Mesendoderm (in vitro differentiated cells): ENCODE measurements around the gene SDC1.

Experiments used
- DNase-seq: peaks from one replicate; pipeline ENCODE4 v3.0.0; 2013
- H2AK5ac ChIP-seq: 2 replicates; pipeline ENCODE4 v1.6.1; 2013; ENCODE audit warnings: low read length, inconsistent platforms
- H2BK120ac ChIP-seq: 2 replicates; pipeline ENCODE4 v1.6.1; 2013; ENCODE audit warnings: low read depth, mild to moderate bottlenecking, low read length, moderate library complexity, mixed read lengths
- H2BK15ac ChIP-seq: replicated peaks from 2 replicates; pipeline ENCODE4 v1.6.1; 2013; ENCODE audit warnings: low read depth, mild to moderate bottlenecking, moderate library complexity
- H2BK5ac ChIP-seq: 2 replicates; pipeline ENCODE4 v1.6.1; 2013; ENCODE audit warnings: low read length, inconsistent platforms
- H3K18ac ChIP-seq: 2 replicates; pipeline ENCODE4 v1.6.1; 2013; ENCODE audit warnings: mild to moderate bottlenecking, low read length, mixed read lengths
- H3K23ac ChIP-seq: one replicate; pipeline ENCODE4 v1.6.1; 2013; ENCODE audit warnings: low read length
- H3K27ac ChIP-seq: 2 replicates; pipeline ENCODE4 v1.5.1; 2013; ENCODE audit warnings: low read depth, mild to moderate bottlenecking, inconsistent platforms, low read length, moderate library complexity
- H3K27me3 ChIP-seq: 2 replicates; pipeline ENCODE4 v1.6.1; 2013; ENCODE audit warnings: low read length, control low read depth, mild to moderate bottlenecking, inconsistent platforms; ENCODE audit not compliant: insufficient read depth, poor library complexity
- H3K36me3 ChIP-seq: 2 replicates; pipeline ENCODE4 v1.6.1; 2013; ENCODE audit warnings: low read length, inconsistent platforms; ENCODE audit not compliant: control insufficient read depth, insufficient read depth
- H3K4ac ChIP-seq: one replicate; pipeline ENCODE4 v1.6.1; 2013; ENCODE audit warnings: low read depth, mild to moderate bottlenecking, low read length, moderate library complexity
- H3K4me1 ChIP-seq: 2 replicates; pipeline ENCODE4 v1.6.1; 2013; ENCODE audit warnings: low read depth, low read length, inconsistent platforms; ENCODE audit not compliant: control insufficient read depth
- H3K4me2 ChIP-seq: 2 replicates; pipeline ENCODE4 v1.6.1; 2013; ENCODE audit warnings: low read length
- H3K4me3 ChIP-seq: 2 replicates; pipeline ENCODE4 v1.5.1; 2013; ENCODE audit warnings: mild to moderate bottlenecking, low read length
- H3K56ac ChIP-seq: one replicate; pipeline ENCODE4 v1.6.1; 2013; ENCODE audit warnings: low read length
- H3K79me1 ChIP-seq: 2 replicates; pipeline ENCODE4 v1.6.1; 2013; ENCODE audit warnings: low read length, inconsistent platforms
- H3K79me2 ChIP-seq: 2 replicates; pipeline ENCODE4 v1.6.1; 2013; ENCODE audit warnings: mild to moderate bottlenecking, low read length; ENCODE audit not compliant: control insufficient read depth, insufficient read depth
- H3K9ac ChIP-seq: 2 replicates; pipeline ENCODE4 v1.6.1; 2013; ENCODE audit warnings: low read length, inconsistent platforms
- H4K5ac ChIP-seq: one replicate; pipeline ENCODE4 v1.6.1; 2013; ENCODE audit warnings: low read length
- H4K8ac ChIP-seq: one replicate; pipeline ENCODE4 v1.6.1; 2013; ENCODE audit warnings: low read depth, mild to moderate bottlenecking, control low read depth, low read length, moderate library complexity
- WGBS: extraction: QIAGEN DNeasy Blood & Tissue Kit; methylation state at CpG from one replicate; pipeline ENCODE4 v1.1.7; 2013; ENCODE audit warnings: low lambda C conversion rate, missing lambda C conversion rate; ENCODE audit not compliant: insufficient coverage; ENCODE audit errors: extremely low coverage; 5-methylcytosine and 5-hydroxymethylcytosine counted together

The SDC1 gene

GRCh38 chr2:20217041-20217970, 7.6 kb downstream of the SDC1 start:
- Histone ChIP-seq H3K27ac (no peak overlapping the region), H4K8ac (no peak overlapping the region), H3K4ac (no peak overlapping the region), H2AK5ac (no peak overlapping the region), H3K79me2 (peaks cover 39% of the 10 kb centered on the region), H3K56ac (no peak overlapping the region), H3K18ac (no peak overlapping the region), H2BK15ac (no peak overlapping the region), H3K4me1 (peaks cover 4% of the 10 kb centered on the region), H3K23ac (no peak overlapping the region), H3K4me3 (no peak overlapping the region), H2BK5ac (no peak overlapping the region), H2BK120ac (no peak overlapping the region), H3K79me1 (peaks cover 40% of the 10 kb centered on the region), H3K27me3 (no peaks in the 10 kb centered on the region), H3K9ac (no peak overlapping the region), H3K4me2 (no peak overlapping the region), H4K5ac (no peak overlapping the region), H3K36me3 (peaks cover 3% of the 10 kb centered on the region)
- no peak for DNase-seq
- no CpG with 5 or more reads among the region's 21 CpGs for WGBS

GRCh38 chr2:20216130-20217025, 8.6 kb downstream of the SDC1 start:
- no CpG with 5 or more reads among the region's 22 CpGs for WGBS
- H4K5ac ChIP-seq = no peak overlapping the region

GRCh38 chr2:20215183-20216040, 9.5 kb downstream of the SDC1 start:
- Histone ChIP-seq H3K4me2 (no peak overlapping the region), H3K27me3 (no peaks in the 10 kb centered on the region), H3K79me2 (peaks cover 35% of the 10 kb centered on the region), H3K79me1 (peaks cover 39% of the 10 kb centered on the region), H3K4ac (no peak overlapping the region), H2AK5ac (no peak overlapping the region), H2BK120ac (no peak overlapping the region), H4K8ac (no peak overlapping the region), H2BK5ac (no peak overlapping the region), H3K27ac (no peak overlapping the region), H2BK15ac (no peak overlapping the region), H3K4me3 (no peak overlapping the region), H4K5ac (no peak overlapping the region), H3K9ac (no peak overlapping the region), H3K56ac (no peak overlapping the region), H3K23ac (no peak overlapping the region), H3K36me3 (peaks cover 3% of the 10 kb centered on the region), H3K18ac (no peak overlapping the region), H3K4me1 (peaks cover 11% of the 10 kb centered on the region)
- WGBS = no CpG with 5 or more reads among the region's 13 CpGs
- no peak for DNase-seq

More at GRCh38 chr2:20216130-20217025, 8.6 kb downstream of the SDC1 start:
- no peak overlapping the region for H3K23ac ChIP-seq
- H3K4me1 ChIP-seq = peaks cover 9% of the 10 kb centered on the region
- H3K27ac ChIP-seq = no peak overlapping the region
- no peak overlapping the region for H3K4me2 ChIP-seq
- no peak for DNase-seq
- H3K79me1 ChIP-seq = peaks cover 41% of the 10 kb centered on the region
- no peak overlapping the region for H3K4me3 ChIP-seq
- H3K79me2 ChIP-seq = peaks cover 38% of the 10 kb centered on the region
- H3K27me3 ChIP-seq = no peaks in the 10 kb centered on the region
- no peak overlapping the region for H4K8ac ChIP-seq
- H2BK120ac ChIP-seq = no peak overlapping the region
- H3K18ac ChIP-seq = no peak overlapping the region
- peaks cover 3% of the 10 kb centered on the region for H3K36me3 ChIP-seq
- no peak overlapping the region for H2BK5ac ChIP-seq
- H3K4ac ChIP-seq = no peak overlapping the region
- no peak overlapping the region for H3K9ac ChIP-seq
- H2AK5ac ChIP-seq = no peak overlapping the region
- H3K56ac ChIP-seq = no peak overlapping the region
- H2BK15ac ChIP-seq = no peak overlapping the region

GRCh38 chr2:20214566-20215182, 10.3 kb downstream of the SDC1 start:
- Histone ChIP-seq H2BK120ac (no peak overlapping the region), H3K27ac (no peak overlapping the region), H2AK5ac (no peak overlapping the region), H3K18ac (no peak overlapping the region), H3K23ac (no peak overlapping the region), H3K9ac (no peak overlapping the region), H4K8ac (no peak overlapping the region), H3K79me2 (peaks cover 30% of the 10 kb centered on the region), H3K56ac (no peak overlapping the region), H3K27me3 (no peaks in the 10 kb centered on the region), H3K4me3 (no peak overlapping the region), H3K79me1 (peaks cover 34% of the 10 kb centered on the region), H2BK5ac (no peak overlapping the region), H3K4ac (no peak overlapping the region), H3K36me3 (peaks cover 3% of the 10 kb centered on the region), H2BK15ac (no peak overlapping the region), H4K5ac (no peak overlapping the region), H3K4me2 (no peak overlapping the region), H3K4me1 (peaks cover 11% of the 10 kb centered on the region)
- DNase-seq = no peak
- no CpG with 5 or more reads among the region's 2 CpGs for WGBS
